CD8-positive, alpha-beta memory T cell (primary cell): ENCODE measurements around the gene GCNT2. TPM values are rescaled to one million over a fixed set of nuclear protein-coding genes. Genes with fewer than 3 reads are reported as not detected.

Experiments
- CTCF ChIA-PET: fragments of 350-600 bp; sonication (Branson Sonifier 250); formaldehyde crosslinking; loops from one replicate; lab custom pipeline; 2021; ENCODE audit warnings: antibody characterized with exemption; lab: Charles Lee
- POLR2A ChIA-PET: fragments of 350-600 bp; sonication (Branson Sonifier 250); formaldehyde crosslinking; loops from one replicate; lab custom pipeline; 2021; ENCODE audit warnings: antibody characterized with exemption; lab: Charles Lee
- DNase-seq, 5 donors: peaks; one replicate each; pipeline versions ENCODE4 v3.0.0 to v3.0.0-alpha.2; 2020 to 2022; ENCODE audit warnings: mixed read lengths in 1 of 5
- H3K27ac ChIP-seq: one replicate; pipeline ENCODE4 v1.7.0; 2013; ENCODE audit warnings: low read depth, mild to moderate bottlenecking, low read length, moderate library complexity
- H3K27me3 ChIP-seq: 2 replicates; pipeline ENCODE4 v1.7.0; 2013; ENCODE audit warnings: low read length, mild to moderate bottlenecking; ENCODE audit not compliant: insufficient read depth, poor library complexity, severe bottlenecking
- H3K36me3 ChIP-seq: 2 replicates; pipeline ENCODE4 v1.7.0; 2013; ENCODE audit warnings: mild to moderate bottlenecking, low read length, moderate library complexity; ENCODE audit not compliant: insufficient read depth
- H3K4me1 ChIP-seq: 2 replicates; pipeline ENCODE4 v1.7.0; 2013; ENCODE audit warnings: mild to moderate bottlenecking, low read length, moderate library complexity; ENCODE audit not compliant: insufficient read depth
- H3K4me3 ChIP-seq: 2 replicates; pipeline ENCODE4 v1.7.0; 2013; ENCODE audit warnings: mild to moderate bottlenecking, low read length
- H3K9me3 ChIP-seq: 2 replicates; pipeline ENCODE4 v1.7.0; 2013; ENCODE audit warnings: mild to moderate bottlenecking, low read length
- H3K27ac Mint-ChIP-seq, 8 donors: one replicate each; pipeline ENCODE4 v1.8.0; 2020 to 2021; ENCODE audit warnings: mixed read lengths in 8 of 8, mild to moderate bottlenecking in 6 of 8, inconsistent platforms in 3 of 8, moderate library complexity in 3 of 8
- H3K27me3 Mint-ChIP-seq, 2 donors: one replicate each; pipeline ENCODE4 v1.8.0; 2020 to 2021; ENCODE audit warnings: mixed read lengths in 2 of 2, mild to moderate bottlenecking in 1 of 2, moderate library complexity in 1 of 2
- H3K36me3 Mint-ChIP-seq, 3 donors: one replicate each; pipeline ENCODE4 v1.8.0; 2020 to 2021; ENCODE audit warnings: mixed read lengths in 3 of 3, inconsistent platforms in 1 of 3, mild to moderate bottlenecking in 1 of 3
- H3K4me1 Mint-ChIP-seq, 3 donors: one replicate each; pipeline ENCODE4 v1.8.0; 2020 to 2021; ENCODE audit warnings: mixed read lengths in 3 of 3, inconsistent platforms in 1 of 3, mild to moderate bottlenecking in 1 of 3
- H3K4me3 Mint-ChIP-seq, 7 donors: one replicate each; pipeline ENCODE4 v1.8.0; 2020 to 2021; ENCODE audit warnings: mixed read lengths in 7 of 7, mild to moderate bottlenecking in 6 of 7, moderate library complexity in 4 of 7, inconsistent platforms in 2 of 7
- H3K9me3 Mint-ChIP-seq, 5 donors: one replicate each; pipeline ENCODE4 v1.8.0; 2020 to 2022; ENCODE audit warnings: mixed read lengths in 5 of 5, mild to moderate bottlenecking in 3 of 5, moderate library complexity in 2 of 5, inconsistent platforms in 1 of 5
- polyA plus RNA-seq: library from polyadenylated mRNA; unstranded; fragments of 300-500 nt; fragmentation: Illumina TruSeq; gene quantifications from one replicate; pipeline ENCODE4 v1.2.3, GENCODE V29; 2021
- total RNA-seq, 2 experiments: library from RNA; stranded (reverse); gene quantifications; one replicate each; pipeline ENCODE4 v1.2.3, GENCODE V29; 2021

The GCNT2 gene
- total and polyA plus RNA-seq, 3 experiments from 2014 or later, result 1.3 to 1.4 (median 1.4) TPM

DNA sequence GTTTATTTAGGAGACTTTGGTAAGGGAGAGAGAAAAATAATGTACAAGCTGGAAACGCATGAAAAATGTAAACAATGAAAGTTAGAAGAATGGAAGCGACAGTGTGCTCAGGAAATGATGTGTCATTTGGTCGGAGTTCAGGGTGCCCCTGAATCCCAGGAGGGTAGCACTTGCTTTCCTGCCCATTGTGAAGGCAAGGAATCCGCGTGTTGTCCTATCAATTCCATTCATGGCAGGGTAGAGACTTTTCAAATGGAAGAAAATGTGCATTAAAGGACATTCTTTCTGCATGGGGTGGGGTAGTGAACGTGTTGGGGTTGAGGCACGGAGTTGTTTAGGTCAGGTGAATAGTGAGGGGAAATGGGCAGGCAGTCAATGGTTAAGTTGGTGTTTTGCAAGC lies 33.7 kb downstream of the GCNT2 start:
- peaks cover 4 to 11% (median 7%) of the 10 kb centered on the region in 3 donors for H3K4me1 Mint-ChIP-seq
- peaks cover 7 to 24% (median 8%) of the 10 kb centered on the region in 3 donors for H3K36me3 Mint-ChIP-seq
- no peaks in the 10 kb centered on the region for H3K36me3 ChIP-seq
- no peaks in the 10 kb centered on the region for H3K9me3 ChIP-seq
- no peak overlapping the region for H3K4me3 Mint-ChIP-seq
- DNase-seq, result no peak
- no peak overlapping the region for H3K27ac Mint-ChIP-seq
- no peaks in the 10 kb centered on the region for H3K27me3 ChIP-seq
- peaks cover 0 to 2% of the 10 kb centered on the region in 2 donors for H3K27me3 Mint-ChIP-seq
- H3K9me3 Mint-ChIP-seq, result peaks cover 0 to 4% (median 0%) of the 10 kb centered on the region in 5 donors
- H3K4me1 ChIP-seq, result no peaks in the 10 kb centered on the region
- ChIA-PET CTCF (no interaction called here), POLR2A (no interaction called here)
- H3K27ac ChIP-seq, result no peak overlapping the region
- H3K4me3 ChIP-seq, result no peak overlapping the region

DNA sequence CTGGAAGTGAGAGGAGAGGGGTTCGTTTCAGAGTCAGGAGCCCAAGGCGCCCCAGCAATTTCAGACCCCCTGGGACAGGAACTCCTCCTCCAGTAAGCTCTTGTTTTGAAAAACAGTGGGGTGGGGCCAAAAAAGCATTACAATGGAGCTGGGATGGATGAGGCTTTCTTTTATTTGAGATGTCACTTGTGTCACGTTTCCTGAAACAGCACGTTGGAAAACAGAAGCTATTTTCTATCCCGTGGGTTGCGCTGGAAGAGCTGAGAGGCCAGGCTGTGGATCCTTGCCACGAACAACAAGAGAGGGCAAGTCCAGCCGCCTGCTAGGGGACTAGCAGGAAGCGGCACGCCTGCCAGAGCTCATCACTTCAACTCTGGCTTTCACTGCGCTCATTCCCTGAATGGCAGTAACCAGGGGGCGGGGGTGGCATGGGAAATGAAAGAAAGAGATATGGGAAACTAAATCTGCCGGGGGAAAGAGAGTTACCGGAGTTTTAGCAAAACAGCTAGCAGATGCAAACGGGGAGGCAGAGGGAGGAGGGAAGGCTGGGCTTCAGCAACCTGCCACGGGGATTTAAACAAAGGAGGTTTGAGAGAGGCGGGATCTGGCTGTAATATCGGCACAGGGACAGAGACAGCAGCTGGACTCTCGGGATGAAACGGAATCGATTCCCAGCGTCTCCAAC lies 34.6 kb downstream of the GCNT2 start:
- H3K27me3 ChIP-seq, result no peaks in the 10 kb centered on the region
- peaks cover 4 to 7% (median 4%) of the 10 kb centered on the region in 3 donors for H3K4me1 Mint-ChIP-seq
- ChIA-PET CTCF (interaction anchor here (0.9 kb wide), 1 partner anchor 77 kb away, joined by 3 read pairs; no protein-coding TSS in a partner anchor), POLR2A (no interaction called here)
- H3K4me1 ChIP-seq, result no peaks in the 10 kb centered on the region
- no peaks in the 10 kb centered on the region for H3K36me3 ChIP-seq
- H3K27me3 Mint-ChIP-seq, result peaks cover 0 to 2% of the 10 kb centered on the region in 2 donors
- no peak overlapping the region for H3K4me3 Mint-ChIP-seq
- no peak overlapping the region for H3K4me3 ChIP-seq
- H3K9me3 Mint-ChIP-seq, result peaks cover 0 to 4% (median 0%) of the 10 kb centered on the region in 5 donors
- no peak for DNase-seq
- peaks cover 9 to 26% (median 10%) of the 10 kb centered on the region in 3 donors for H3K36me3 Mint-ChIP-seq
- no peak overlapping the region for H3K27ac Mint-ChIP-seq
- no peaks in the 10 kb centered on the region for H3K9me3 ChIP-seq
- no peak overlapping the region for H3K27ac ChIP-seq

DNA sequence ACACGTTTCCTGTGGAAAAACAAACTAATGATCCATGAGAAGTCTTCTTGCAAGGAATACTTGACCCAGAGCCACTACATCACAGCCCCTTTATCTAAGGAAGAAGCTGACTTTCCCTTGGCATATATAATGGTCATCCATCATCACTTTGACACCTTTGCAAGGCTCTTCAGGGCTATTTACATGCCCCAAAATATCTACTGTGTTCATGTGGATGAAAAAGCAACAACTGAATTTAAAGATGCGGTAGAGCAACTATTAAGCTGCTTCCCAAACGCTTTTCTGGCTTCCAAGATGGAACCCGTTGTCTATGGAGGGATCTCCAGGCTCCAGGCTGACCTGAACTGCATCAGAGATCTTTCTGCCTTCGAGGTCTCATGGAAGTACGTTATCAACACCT lies 35.4 kb downstream of the GCNT2 start:
- Histone ChIP-seq H3K9me3 (no peaks in the 10 kb centered on the region), H3K4me3 (no peak overlapping the region), H3K36me3 (no peaks in the 10 kb centered on the region), H3K4me1 (no peaks in the 10 kb centered on the region), H3K27ac (no peak overlapping the region), H3K27me3 (no peaks in the 10 kb centered on the region)
- CTCF ChIA-PET, result no interaction called here
- Mint-ChIP-seq H3K9me3 (peaks cover 0 to 4% (median 0%) of the 10 kb centered on the region in 5 donors), H3K4me1 (peaks cover 0 to 7% (median 4%) of the 10 kb centered on the region in 3 donors), H3K27me3 (peaks cover 0 to 2% of the 10 kb centered on the region in 2 donors), H3K27ac (no peak overlapping the region), H3K36me3 (peaks cover 11 to 28% (median 14%) of the 10 kb centered on the region in 3 donors), H3K4me3 (no peak overlapping the region)
- POLR2A ChIA-PET, result no interaction called here
- no peak for DNase-seq

DNA sequence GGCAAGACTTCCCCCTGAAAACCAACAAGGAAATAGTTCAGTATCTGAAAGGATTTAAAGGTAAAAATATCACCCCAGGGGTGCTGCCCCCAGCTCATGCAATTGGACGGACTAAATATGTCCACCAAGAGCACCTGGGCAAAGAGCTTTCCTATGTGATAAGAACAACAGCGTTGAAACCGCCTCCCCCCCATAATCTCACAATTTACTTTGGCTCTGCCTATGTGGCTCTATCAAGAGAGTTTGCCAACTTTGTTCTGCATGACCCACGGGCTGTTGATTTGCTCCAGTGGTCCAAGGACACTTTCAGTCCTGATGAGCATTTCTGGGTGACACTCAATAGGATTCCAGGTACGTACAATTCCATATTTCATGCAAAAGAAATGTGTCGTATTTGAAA lies 35.8 kb downstream of the GCNT2 start:
- H3K36me3 Mint-ChIP-seq, result peaks cover 11 to 30% (median 15%) of the 10 kb centered on the region in 3 donors
- DNase-seq, result no peak
- no peak overlapping the region for H3K4me3 Mint-ChIP-seq
- no peak overlapping the region for H3K27ac Mint-ChIP-seq
- H3K27ac ChIP-seq, result no peak overlapping the region
- H3K4me1 ChIP-seq, result no peaks in the 10 kb centered on the region
- H3K27me3 ChIP-seq, result no peaks in the 10 kb centered on the region
- POLR2A ChIA-PET, result no interaction called here
- no peaks in the 10 kb centered on the region for H3K9me3 ChIP-seq
- peaks cover 0 to 4% (median 0%) of the 10 kb centered on the region in 5 donors for H3K9me3 Mint-ChIP-seq
- no peak overlapping the region for H3K4me3 ChIP-seq
- H3K36me3 ChIP-seq, result no peaks in the 10 kb centered on the region
- CTCF ChIA-PET, result no interaction called here
- H3K4me1 Mint-ChIP-seq, result peaks cover 0 to 7% (median 4%) of the 10 kb centered on the region in 3 donors
- H3K27me3 Mint-ChIP-seq, result peaks cover 0 to 2% of the 10 kb centered on the region in 2 donors

DNA sequence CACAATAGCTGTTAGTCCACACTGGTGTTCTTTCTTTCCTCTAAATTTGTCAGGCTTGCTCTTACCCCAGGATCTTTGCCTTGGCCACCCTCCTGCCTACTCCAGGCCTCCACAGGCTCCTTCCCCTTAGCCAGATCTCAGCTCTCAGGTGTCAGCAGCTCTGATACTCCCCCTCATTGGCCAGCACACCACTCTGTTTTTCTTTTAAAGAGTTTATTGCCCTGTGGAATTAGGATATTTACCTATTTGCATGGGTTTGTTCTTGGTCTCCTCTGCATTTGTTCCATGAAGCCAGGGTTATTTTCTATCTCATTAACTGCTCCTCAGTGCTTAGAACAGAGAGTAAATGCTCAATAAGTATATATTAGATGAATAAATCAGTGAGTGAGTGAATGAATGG lies 36.8 kb downstream of the GCNT2 start:
- Mint-ChIP-seq H3K4me3 (no peak overlapping the region), H3K27me3 (peaks cover 0 to under 1% of the 10 kb centered on the region in 2 donors), H3K36me3 (peaks cover 11 to 28% (median 15%) of the 10 kb centered on the region in 3 donors), H3K4me1 (peaks cover 0 to 7% (median 4%) of the 10 kb centered on the region in 3 donors), H3K27ac (no peak overlapping the region), H3K9me3 (peaks cover 0 to 4% (median 0%) of the 10 kb centered on the region in 5 donors)
- Histone ChIP-seq H3K4me3 (no peak overlapping the region), H3K9me3 (no peaks in the 10 kb centered on the region), H3K36me3 (no peaks in the 10 kb centered on the region), H3K27me3 (no peaks in the 10 kb centered on the region), H3K27ac (no peak overlapping the region), H3K4me1 (no peaks in the 10 kb centered on the region)
- no peak for DNase-seq
- ChIA-PET POLR2A (no interaction called here), CTCF (no interaction called here)

DNA sequence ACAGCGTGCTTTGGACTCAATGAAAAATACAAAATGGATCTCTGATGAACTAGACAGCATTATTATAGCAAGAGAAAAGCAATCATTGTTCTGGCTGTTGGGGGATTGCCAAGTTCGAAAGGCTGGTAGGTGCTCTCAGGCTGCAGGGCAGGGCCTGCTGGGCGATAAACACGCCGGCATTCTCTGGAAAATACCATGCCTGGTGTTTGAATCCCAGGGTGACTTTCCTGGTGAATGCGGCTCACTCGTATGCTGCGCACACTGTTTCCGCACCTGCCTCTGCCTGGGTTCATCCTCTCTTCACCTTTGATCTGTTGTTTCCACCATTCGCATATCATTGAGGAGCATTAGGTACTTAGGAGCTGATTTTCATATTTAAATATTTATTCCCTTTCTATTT lies 37.4 kb downstream of the GCNT2 start:
- Histone ChIP-seq H3K27me3 (no peaks in the 10 kb centered on the region), H3K4me1 (no peaks in the 10 kb centered on the region), H3K4me3 (no peak overlapping the region), H3K27ac (no peak overlapping the region), H3K9me3 (no peaks in the 10 kb centered on the region), H3K36me3 (no peaks in the 10 kb centered on the region)
- ChIA-PET POLR2A (no interaction called here), CTCF (no interaction called here)
- no peaks in the 10 kb centered on the region for H3K27me3 Mint-ChIP-seq
- no peak overlapping the region for H3K27ac Mint-ChIP-seq
- no peak for DNase-seq
- H3K9me3 Mint-ChIP-seq, result peaks cover 0 to 4% (median 0%) of the 10 kb centered on the region in 5 donors
- peaks cover 0 to 7% (median 4%) of the 10 kb centered on the region in 3 donors for H3K4me1 Mint-ChIP-seq
- no peak overlapping the region for H3K4me3 Mint-ChIP-seq
- peaks cover 11 to 28% (median 15%) of the 10 kb centered on the region in 3 donors for H3K36me3 Mint-ChIP-seq

DNA sequence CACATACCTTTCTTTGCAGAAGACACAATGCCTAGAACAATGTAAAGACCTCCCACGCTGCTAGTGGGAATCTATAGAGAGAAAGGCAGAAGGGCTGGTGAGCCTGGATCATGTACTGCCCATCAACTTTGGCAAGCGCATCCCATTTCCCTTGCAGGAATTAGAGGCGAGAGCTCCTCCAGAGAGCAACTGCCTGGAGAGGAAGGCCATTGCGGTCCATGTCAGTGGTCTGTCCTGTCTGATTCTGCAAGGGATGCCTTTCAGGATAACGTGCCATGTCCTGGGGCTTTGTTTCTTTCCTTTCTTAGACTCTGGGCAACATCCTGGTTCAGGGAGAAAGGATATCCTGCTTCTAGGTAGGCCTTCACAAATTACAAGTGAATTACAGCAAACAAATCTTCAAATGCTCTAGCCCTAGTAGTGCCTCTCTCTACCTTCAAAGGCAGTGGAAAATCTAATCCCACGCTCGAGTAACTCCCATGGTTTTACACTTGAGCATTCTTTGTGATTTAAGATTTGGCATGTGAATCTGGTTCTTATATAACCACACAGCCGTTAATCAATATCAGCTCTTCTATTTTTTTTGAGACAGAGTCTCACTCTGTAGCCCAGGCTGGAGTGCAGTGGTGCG lies 38.5 kb downstream of the GCNT2 start:
- POLR2A ChIA-PET, result no interaction called here
- H3K9me3 Mint-ChIP-seq, result peaks cover 0 to 4% (median 0%) of the 10 kb centered on the region in 5 donors

DNA sequence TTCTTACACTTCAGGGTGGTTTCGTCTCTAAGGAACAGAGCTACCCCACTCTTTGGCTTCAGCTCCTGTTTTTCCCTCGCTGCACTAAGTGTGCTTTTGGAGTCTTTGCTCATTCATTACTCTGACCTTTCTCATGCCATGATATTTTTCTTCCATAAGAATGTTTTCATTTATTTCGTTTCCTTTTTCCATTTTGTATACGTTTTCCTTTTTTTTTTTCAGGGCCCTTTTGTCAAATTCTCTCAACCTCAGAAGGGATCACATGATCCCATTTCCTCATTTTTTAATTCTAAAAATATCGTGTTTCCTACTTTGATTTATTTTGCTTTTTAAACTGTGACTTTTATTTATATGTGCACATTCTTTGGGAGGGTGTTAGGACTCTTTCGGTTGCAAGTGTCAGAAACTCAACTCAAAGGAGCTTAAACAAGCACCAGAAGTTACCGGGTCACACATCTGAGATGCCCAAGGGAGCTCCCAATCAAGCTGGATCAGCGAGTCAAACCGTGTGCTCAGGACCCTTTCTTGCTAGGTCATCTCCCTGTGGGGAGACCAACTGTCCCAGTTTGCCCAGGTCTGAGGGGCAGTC lies 40.6 kb downstream of the GCNT2 start:
- H3K4me1 Mint-ChIP-seq, result peaks cover 0 to 3% (median 0%) of the 10 kb centered on the region in 3 donors
- no peak overlapping the region for H3K27ac Mint-ChIP-seq
- DNase-seq, result no peak
- Histone ChIP-seq H3K4me1 (no peaks in the 10 kb centered on the region), H3K4me3 (no peak overlapping the region), H3K27ac (no peak overlapping the region), H3K9me3 (no peaks in the 10 kb centered on the region), H3K27me3 (no peaks in the 10 kb centered on the region), H3K36me3 (no peaks in the 10 kb centered on the region)
- H3K4me3 Mint-ChIP-seq, result no peak overlapping the region
- POLR2A ChIA-PET, result no interaction called here
- H3K27me3 Mint-ChIP-seq, result no peaks in the 10 kb centered on the region
- peaks cover 0 to 4% (median 0%) of the 10 kb centered on the region in 5 donors for H3K9me3 Mint-ChIP-seq
- CTCF ChIA-PET, result no interaction called here
- H3K36me3 Mint-ChIP-seq, result peaks cover 9 to 21% (median 15%) of the 10 kb centered on the region in 3 donors

More for the DNA sequence above, 38.5 kb downstream of the GCNT2 start:
- Histone ChIP-seq H3K4me1 (no peaks in the 10 kb centered on the region), H3K27ac (no peak overlapping the region), H3K27me3 (no peaks in the 10 kb centered on the region), H3K4me3 (no peak overlapping the region), H3K36me3 (no peaks in the 10 kb centered on the region), H3K9me3 (no peaks in the 10 kb centered on the region)
- no peak overlapping the region for H3K27ac Mint-ChIP-seq
- no peaks in the 10 kb centered on the region for H3K27me3 Mint-ChIP-seq
- no peak overlapping the region for H3K4me3 Mint-ChIP-seq
- no peak for DNase-seq
- CTCF ChIA-PET, result no interaction called here
- H3K4me1 Mint-ChIP-seq, result peaks cover 0 to 7% (median 4%) of the 10 kb centered on the region in 3 donors
- peaks cover 11 to 28% (median 12%) of the 10 kb centered on the region in 3 donors for H3K36me3 Mint-ChIP-seq
